ENCODE results near the gene ZG16B.

Gene ZG16B

DNA sequence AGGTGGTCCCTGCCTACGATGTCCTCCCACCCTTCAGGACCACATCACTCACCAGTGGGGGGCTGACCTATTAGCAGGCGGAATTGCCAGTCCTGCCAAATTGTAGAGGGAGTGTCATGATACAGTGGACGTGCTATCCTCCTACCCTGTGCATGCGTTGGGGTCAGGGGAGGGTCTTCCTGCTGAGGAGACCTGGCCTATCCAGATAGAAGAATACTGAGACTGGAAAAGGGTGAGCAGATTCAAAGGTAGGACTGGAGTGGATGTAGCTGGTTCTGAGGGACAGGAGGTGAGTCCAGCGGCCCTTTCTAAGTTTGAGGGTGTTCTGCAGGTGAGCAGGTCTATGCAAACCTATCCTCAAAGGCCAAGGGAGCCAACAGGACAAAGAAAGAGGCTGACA is 23.8 kb upstream of the ZG16B start:
- no peak for DNase-seq (ENCODE audit: low spot score)

DNA sequence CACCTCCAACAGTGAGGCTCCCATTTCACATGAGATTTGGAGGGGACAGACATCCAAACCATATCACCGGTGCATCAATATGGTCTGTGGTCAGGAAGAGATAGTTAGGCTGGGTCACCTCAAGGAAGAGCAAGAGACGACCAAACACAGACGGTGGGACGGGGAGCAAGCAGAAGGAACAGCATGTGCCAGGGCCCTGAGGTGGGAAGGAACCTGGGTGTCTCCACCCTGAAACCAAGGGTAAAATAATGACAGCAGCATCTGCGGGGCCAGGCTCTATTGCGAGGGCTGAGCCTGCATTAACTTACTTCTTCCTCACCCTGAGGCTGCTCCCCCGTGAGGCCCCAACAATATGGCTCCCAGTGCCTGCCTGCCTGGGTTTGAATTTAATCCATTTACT is 21.9 kb upstream of the ZG16B start:
- no peak for DNase-seq (ENCODE audit: low spot score)

- no peak for DNase-seq (ENCODE audit: low spot score)
Measured at GRCh38 chr16:2809149-2809760, 20.8 kb upstream of the ZG16B start.

- no peak for DNase-seq (ENCODE audit: low spot score)
Measured at GRCh38 chr16:2810651-2811050, 19.5 kb upstream of the ZG16B start.

DNA sequence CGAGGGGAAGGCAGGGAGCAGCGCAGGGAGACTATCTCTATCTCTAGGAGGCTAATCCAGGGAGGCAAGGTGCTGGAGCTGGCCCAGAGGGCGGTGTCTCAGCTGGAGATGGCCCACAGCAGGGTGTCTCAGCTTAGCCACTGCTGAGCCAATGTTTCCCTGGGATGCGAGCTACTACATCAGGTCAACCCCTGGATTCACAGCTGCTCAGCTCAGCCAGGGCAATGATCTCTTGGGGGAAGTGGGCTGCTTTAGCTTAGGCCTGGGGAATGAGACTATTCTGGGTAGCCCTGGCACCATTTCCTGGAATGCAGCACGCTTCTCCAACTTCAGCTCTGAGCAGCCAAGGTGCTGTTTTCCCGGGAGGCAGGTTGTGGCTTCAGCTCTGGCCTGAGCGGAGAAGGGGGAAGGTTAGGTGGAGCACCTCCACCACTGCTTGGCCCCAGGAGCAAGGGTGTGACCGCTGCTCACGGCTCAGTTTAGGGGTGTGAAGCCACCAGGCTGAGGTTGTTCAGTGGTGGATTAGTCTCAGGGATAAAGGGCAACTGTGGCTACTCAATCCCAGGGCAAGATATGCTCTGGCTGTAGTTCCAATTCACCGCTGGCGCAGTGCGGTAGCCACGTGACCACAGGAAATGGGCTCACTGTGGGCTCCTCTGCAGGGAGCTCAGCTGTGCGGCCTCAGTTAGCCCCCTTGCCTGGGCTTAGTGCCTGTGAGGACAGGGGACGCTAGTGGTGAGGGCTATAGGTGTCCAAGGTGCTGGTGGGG is 18.2 kb upstream of the ZG16B start:
- no peak for DNase-seq (ENCODE audit: low spot score)

DNA sequence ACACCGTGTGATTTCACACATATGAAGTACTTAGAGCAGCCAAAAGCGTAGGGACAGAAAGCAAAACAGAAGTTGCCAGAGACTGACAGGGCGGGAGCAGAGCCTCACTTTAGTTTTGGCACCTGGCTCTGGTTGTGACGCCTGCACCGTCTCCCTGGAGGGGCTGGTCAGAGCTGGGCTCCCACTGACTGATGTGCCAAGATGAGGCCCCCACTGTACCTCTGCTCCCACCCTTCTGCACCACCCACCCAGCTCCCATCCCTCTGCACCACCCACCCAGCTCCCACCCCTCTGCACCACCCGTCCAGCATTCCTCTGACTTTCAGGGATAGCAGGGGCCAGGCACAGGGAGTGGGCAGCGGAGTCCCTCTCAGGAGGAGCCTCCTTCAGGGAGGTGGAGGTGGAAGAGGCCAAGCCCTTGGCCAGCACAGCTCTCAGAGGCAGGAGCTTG is 16.3 kb upstream of the ZG16B start:
- DNase-seq (ENCODE audit: low spot score), result no peak

DNA sequence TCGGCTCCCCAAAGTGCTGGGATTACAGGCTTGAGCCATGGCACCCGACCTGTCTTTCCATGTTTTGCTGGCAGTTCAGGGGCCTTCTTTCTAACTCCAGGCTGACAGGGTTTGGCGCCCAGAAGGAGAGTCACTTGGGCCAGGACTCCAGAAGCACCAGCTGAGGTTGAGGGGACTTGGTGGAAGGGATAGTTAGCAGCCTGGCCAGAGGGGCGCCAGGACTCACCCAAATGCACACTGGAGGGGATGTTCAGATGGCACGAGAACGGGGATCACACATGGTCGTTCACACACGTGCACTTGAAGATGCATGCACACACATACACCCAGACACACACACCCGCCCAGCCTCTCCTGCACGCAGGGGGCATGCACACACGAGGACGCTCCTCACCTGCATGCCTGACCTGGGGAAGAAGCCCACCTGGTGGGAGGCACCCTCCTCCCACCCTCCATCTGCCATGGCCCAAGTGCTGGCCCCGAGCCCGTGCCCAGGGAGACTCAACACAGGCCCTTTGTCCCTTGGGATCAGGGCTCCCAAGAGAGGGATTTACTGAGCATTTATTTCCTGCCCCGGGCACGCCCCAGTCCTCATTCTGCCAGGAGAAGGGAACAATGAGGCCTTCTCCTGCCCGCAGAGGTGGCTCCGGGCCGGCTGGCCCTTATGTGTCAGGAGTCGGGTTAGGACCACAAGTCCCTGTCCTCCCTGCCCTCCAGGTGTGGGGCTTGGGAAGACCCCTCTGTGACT is 15.4 kb upstream of the ZG16B start:
- DNase-seq (ENCODE audit: low spot score), result no peak

- no peak for DNase-seq (ENCODE audit: low spot score)
Measured at GRCh38 chr16:2815299-2815771, 14.8 kb upstream of the ZG16B start.

DNA sequence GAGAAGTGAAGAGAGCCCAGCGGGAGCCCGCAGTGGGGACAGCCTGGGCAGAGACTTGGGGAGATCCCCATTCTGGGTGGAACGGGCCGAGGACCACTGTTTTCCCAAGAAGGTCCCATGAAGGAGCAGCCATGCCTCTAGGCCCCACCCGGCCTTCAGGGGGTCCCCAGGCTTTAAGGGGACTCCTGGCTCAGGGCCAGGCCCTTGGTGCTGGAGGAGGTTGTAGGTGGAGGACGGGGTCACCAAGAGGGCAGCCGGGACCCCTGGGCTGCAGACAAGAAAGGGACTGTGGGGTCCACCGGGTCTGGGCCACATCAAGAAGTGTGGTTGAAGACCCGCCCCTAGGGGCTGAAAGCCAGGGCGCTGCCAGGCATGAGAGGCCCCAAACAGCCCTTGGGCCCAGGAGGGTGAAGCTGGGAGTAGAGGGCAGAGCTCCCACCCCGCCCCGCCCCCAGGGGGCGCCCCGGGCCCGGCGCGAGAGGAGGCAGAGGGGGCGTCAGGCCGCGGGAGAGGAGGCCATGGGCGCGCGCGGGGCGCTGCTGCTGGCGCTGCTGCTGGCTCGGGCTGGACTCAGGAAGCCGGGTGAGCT is 13.3 kb upstream of the ZG16B start, which contains the start of gene PRSS21:
TSS of gene PRSS21 (plus strand) at position 487 of the 589 bp plus-strand sequence. CDS start at position 519, 32 bp downstream.
- DNase-seq (ENCODE audit: low spot score), result no peak

GRCh38 chr16:2817340-2818271 is 12.5 kb upstream of the ZG16B start:
- DNase-seq (ENCODE audit: low spot score), result no peak

DNA sequence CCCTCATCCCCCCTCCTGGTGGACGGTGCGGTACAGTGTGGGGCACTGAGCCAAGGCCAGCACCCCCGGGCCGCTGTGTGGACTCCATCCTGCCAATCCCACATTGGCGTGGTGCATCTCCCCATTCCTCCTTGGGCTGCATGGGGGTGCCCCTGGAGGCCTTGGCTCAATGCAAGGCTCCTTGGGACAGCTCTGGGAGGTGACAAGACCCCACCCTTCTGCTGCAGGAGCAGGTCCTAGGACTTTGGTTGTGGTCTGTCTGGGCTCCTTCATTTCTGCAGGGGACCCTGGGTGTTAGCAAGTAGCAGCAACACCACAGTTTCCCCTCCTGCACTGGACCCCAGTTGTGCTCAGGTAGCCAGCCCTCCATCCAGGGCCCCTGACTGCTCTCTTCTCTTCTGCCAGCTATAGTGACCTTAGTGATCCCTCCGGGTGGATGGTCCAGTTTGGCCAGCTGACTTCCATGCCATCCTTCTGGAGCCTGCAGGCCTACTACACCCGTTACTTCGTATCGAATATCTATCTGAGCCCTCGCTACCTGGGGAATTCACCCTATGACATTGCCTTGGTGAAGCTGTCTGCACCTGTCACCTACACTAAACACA is 11.7 kb upstream of the ZG16B start:
- no peak for DNase-seq (ENCODE audit: low spot score)

- no peak for DNase-seq (ENCODE audit: low spot score)
Measured at GRCh38 chr16:2819179-2819938, 10.7 kb upstream of the ZG16B start.

GRCh38 chr16:2819939-2820835 is 9.9 kb upstream of the ZG16B start:
- no peak for DNase-seq (ENCODE audit: low spot score)

DNA sequence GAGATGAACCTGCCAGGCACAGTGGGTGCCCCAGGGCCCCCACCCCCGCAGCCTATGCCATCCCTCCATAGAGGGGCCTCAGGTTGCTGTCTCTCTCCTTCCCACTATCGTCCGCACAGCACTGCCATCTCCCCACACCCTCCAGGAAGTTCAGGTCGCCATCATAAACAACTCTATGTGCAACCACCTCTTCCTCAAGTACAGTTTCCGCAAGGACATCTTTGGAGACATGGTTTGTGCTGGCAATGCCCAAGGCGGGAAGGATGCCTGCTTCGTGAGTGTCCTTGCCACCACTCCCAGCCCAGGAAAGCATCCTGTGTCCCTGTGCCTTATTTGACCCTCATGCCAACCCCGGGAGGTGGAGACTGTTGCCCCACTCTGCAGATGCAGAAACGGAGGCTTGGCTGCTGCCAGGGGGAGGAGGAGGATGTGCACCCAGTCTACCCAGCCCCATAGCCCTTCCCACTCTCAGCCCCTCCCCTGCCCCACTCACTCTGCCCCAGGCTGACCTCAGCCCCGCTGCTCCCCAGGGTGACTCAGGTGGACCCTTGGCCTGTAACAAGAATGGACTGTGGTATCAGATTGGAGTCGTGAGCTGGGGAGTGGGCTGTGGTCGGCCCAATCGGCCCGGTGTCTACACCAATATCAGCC is 9.1 kb upstream of the ZG16B start:
- no peak for DNase-seq (ENCODE audit: low spot score)

- no peak for DNase-seq (ENCODE audit: low spot score)
Measured at GRCh38 chr16:2821487-2822157, 8.5 kb upstream of the ZG16B start.

- no peak for DNase-seq (ENCODE audit: low spot score)
Measured at GRCh38 chr16:2822158-2822495, 8.0 kb upstream of the ZG16B start.

GRCh38 chr16:2822496-2822895 is 7.6 kb upstream of the ZG16B start:
- no peak for DNase-seq (ENCODE audit: low spot score)

DNA sequence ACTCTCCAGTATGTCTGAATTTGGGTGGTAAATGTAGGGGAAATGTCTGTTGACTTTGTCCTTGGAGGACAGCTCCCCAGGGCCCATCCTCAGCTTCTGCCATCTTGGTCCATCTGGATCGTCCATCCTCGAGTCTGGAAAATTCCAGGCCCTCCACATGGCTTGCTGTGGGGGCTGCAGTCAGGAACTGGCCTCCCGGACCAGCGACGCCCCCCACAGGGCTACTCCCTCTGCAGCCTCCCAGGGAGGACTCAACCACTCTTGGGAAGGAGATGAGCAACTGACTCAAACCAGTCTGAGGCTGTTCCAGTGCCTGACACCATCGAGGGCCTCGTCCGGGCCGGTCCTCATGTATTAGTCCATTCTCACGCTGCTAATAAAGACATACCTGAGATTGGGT is 5.5 kb upstream of the ZG16B start:
- no peak for DNase-seq (ENCODE audit: low spot score)

Data from RKO (cell line).